HG02970 (cell line): ENCODE measurements around the gene R3HDM4.

Experiments
- ATAC-seq: cut with Tn5 transposase; IDR thresholded peaks from one replicate; pipeline ENCODE4 v1.9.1; 2021; ENCODE audit warnings: mild to moderate bottlenecking, moderate library complexity, moderate number of reproducible peaks; ENCODE audit not compliant: unreplicated experiment, low FRiP score

R3HDM4 gene

DNA sequence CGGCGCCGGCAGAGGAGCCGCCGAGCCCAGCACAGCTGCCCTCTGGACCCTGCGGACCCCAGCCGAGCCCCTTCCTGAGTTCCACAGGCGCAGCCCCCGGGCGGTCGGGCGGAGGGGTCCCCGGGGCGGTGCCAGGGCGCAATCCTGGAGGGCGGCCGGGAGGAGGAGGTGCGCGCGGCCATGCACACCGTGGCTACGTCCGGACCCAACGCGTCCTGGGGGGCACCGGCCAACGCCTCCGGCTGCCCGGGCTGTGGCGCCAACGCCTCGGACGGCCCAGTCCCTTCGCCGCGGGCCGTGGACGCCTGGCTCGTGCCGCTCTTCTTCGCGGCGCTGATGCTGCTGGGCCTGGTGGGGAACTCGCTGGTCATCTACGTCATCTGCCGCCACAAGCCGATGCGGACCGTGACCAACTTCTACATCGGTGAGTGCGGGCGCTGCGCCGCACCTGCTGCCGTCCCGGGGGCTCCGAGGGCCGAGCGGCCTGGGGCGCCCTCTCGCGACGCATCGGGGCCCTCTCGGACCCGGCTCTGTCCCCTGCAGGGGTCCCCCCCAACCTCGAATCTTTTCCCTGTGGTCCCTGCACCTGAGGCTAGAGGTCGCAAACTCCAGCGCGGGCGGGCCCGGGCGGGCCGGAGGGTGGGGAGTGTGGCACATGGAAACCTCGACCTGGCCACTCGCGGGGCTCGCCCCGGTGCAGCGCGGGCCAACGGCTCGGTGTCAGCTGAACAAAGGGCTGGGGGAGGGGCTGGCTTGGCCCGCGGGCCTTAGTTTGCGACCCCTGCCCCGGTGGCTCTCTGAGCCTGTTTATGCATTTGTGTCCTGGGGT lies 4.5 kb upstream of the R3HDM4 start, which contains the start of gene KISS1R:
Gene KISS1R, plus strand, starts transcription at position 11 of the 829 bp plus-strand sequence. Its CDS starts 170 bp downstream, at position 181.
- no peak for ATAC-seq

DNA sequence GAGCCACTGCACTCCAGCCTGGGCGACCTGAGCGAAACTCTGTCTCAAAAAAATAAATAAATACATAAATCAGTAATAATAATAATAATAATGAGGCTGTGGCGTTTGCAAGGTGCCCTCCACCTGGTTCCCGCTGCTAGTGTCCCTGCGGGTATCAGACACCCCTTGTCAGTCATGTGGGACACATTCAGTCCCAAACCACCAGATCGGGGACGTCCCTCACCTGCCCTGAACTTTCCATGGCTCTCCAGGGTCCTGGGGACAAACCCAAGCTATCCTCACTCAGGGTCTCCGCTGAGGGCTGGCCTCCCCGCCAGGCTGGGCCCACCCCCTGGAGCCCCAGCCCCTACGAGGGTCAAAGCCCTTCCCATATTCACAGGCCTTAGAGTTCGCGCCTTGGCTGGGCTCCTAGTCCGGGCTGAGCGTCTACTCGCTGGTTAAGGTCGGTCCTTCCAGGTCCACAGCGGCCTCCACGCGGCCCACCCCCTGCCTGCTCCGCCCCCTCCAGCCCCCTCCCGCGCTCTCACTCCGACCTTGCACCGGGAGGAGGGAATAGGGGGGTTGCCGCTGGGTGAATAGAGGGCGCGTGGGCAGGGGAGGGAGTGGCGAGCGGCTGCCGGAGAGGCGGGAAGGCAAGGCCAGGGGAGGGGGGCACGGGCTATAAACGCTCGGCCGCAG lies 3.8 kb upstream of the R3HDM4 start:
- no peak for ATAC-seq

GRCh38 chr19:912181-913079 lies 589 bp downstream of the R3HDM4 start:
- no peak for ATAC-seq

DNA sequence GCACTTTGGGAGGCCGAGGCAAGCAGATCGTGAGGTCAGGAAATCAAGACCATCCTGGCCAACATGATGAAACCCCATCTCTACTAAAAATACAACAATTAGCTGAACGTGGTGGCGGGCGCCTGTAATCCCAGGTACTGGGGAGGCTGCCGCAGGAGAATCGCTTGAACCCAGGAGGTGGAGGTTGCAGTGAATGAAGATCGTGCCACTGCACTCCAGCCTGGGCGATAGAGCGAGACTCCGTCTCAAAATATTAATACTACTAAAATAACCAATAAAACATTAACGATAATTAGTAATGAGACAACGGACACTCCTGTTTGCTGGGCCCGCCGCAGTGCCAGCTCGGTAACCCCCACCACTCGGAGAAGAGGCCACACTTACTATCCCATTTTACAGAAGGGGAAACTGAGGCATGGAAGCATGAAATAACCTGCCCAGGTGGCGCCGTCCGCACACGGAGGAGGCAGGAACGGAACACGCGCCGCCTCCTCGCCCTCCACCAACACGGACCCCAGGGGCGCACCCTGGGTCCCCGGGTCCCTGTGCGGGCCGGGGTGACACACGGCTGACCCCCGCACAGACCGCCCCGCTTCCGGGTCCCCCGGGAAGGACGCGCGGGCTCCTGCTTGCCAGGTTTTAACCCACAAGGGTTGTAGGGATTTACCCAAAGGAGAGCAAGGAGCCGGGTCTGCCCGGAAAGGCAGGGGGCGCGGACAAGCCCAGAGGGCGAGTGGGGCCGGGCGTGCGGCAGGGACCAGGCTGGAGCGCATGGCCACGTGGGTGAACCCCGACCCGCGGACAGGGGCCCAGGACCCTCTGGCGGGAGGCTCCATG lies 1.6 kb downstream of the R3HDM4 start:
- ATAC-seq, result no peak

GRCh38 chr19:907183-907853 lies 5.7 kb downstream of the R3HDM4 start:
- no peak for ATAC-seq

DNA sequence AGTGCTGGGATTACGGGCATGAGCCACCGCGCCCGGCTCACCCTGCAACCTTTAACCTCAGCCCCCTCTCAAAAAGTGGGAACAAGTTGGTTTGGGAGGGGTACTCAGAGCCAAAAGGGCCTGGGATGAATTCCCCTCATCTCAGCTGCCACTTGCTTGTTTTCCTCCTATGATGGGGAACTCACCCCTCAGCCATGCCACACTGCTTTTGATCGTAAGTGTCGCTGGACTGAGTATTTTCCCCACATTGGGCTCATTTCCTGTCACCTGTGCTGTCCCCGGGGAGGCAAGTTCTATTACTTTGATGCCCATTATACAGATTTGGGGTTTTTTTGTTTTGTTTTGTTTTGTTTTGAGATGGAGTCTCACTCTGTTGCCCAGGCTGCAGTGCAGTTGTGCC lies 6.5 kb downstream of the R3HDM4 start:
- ATAC-seq, result no peak

GRCh38 chr19:904545-904944 lies 8.5 kb downstream of the R3HDM4 start:
- ATAC-seq, result no peak

DNA sequence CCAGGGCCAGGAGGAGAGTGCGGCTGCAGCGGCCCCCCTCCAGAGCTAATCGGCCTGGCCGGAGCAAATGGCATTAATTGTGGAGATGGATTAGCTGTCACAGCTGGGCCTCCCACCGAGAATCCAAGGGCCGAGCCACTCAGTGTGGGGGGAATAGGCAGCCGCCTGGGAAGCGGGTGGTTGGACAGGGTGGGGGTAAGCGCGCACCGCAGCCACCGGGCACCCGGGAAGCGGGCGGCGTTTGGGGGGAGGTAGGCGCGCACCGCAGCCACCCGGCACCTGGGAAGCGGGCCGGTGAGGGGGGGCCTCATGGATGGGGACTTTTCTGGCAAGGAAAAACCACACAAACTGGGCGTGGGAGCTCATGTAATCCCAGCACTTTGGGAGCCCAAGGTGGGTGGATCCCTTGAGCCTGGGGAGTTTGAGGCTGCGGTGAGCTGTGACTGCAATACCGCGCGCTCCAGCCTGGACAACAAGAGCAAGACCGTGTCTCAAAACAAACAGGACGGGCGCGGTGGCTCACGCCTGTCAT lies 9.7 kb downstream of the R3HDM4 start:
- no peak for ATAC-seq

GRCh38 chr19:902446-903226 lies 10.4 kb downstream of the R3HDM4 start:
- no peak for ATAC-seq

DNA sequence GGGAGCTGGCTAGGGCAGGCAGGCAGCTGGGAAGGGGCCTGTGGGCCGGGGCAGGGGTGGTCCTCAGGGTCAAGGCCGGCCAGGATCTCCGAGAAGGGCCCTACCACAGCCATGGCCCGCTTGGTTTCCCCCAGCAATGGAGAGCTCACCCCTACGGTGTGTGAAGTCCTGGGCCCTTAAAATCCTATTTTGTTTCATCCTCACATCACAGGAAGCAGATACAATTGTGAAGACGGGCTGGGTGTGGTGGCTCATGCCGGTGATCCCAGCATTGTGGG lies 11.0 kb downstream of the R3HDM4 start:
- ATAC-seq, result no peak

DNA sequence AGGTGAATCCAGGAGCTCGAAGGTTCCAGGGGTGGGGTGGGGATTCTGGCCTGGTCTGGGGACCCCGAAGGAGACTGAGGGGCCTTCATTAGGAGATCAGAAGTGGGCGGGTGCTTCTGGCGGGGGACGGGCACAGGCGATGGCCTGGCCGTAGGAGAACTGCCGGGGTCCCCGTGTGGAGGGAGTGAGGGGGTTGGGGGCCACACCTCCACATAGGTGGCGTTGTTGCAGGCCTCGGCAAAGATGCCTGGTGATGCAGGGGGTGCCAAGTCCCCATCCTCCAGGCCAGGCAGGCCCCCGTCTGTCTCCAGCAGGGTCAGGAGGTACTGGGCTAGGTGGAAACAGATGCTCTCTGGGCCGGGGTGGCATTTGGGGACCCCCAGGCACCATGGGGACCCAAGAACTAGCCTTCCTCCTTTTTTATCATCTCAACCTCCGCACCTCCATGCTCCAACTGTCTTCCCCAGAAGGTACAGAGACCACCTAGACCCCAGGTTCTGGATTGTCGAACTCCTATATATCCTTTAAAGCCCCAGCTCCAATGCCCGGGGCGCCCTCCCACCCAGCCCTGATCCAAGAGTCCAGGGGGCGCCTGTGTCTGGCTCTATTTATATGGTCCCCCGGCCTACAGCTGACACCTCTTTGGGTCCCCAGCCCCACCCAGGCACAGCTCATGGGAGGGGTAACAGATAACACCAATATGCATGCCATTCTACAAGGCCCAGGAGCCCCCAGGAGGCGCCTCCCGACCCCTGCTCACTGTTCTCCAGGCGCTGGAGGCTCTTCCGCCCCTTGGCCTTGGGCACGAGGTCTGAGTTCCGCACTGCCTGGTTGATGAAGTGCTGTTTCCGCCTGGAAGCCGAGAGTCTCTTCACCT lies 11.6 kb downstream of the R3HDM4 start:
- no peak for ATAC-seq

- no peak for ATAC-seq
These were observed 12.5 kb downstream of the R3HDM4 start for GRCh38 chr19:900302-901111.

DNA sequence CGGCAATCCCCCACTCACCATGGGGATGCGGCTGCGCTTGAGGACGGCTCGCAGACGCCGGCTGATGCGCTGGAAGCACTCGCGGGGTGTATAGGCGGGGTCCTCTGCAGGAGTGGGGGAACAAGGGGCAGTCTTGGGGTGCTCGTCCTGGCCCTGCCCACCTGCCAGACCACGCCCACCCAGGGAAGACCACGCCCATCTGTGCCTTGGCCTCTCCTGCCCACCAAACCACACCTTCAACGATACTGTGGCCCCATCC lies 13.0 kb downstream of the R3HDM4 start:
- ATAC-seq, result no peak

DNA sequence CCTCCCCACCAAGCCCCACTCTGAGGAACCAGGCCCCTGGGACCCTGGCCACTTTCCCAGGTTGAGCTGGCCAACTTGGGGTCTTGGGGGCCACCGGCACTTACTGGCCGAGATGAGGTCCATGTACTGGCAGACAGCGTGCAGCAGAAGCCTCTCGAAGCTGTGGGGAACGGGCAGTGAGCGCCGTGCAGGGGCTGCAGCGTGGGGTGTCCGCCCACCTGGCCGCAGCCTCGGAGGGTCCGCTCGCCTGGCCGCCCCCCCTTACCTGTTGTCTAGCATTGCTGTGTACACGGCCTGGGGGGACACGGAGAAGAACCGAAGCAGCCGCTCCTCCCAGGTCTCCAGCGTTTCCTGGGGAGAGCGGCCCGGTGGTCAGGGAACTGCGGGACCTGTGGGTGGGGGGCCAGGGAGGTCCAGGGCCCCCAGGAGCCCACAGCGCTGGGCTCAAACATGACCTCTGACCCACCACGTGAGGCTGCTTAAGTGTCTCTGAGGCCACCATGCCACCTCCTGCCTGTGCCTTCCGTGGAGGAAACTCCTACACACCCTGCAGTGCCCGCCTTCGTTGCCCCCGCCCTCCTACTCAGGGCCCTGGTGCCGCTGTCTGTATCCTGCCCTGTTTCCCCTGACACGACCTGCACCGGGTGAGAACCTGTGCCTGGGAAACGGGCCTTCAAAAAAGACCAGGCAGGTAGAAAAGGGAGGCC lies 13.5 kb downstream of the R3HDM4 start:
- ATAC-seq, result no peak

- no peak for ATAC-seq
These were observed 14.4 kb downstream of the R3HDM4 start for GRCh38 chr19:898663-899062.

- no peak for ATAC-seq
These were observed 15.5 kb downstream of the R3HDM4 start for GRCh38 chr19:897442-898039.
